Measurements from ENCODE around the gene TTR.

The TTR gene

DNA sequence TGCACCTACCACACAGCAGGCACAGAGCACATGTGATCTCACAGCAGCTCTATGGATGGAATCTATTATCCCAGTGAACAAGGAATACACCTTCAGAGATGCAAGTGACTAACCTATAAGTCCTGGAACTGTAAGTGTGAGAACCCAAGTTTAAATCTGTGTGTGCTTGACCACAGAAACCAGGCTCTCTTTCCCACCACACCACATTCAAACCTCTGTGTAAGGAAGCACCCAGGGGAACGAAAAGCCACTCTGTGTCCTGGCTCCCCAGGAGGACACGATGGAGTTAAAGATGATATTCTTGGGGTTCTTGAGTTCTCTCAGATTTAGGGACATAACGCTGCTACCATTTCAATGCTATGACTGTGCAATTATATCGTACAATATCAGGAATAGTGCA is 38.9 kb downstream of the TTR start:
- H3K9ac ChIP-seq: no peak overlapping the region
- no peaks in the 10 kb centered on the region for H3K27me3 ChIP-seq (ENCODE audit: insufficient read depth, low read depth)
- TF ChIP-seq, protein P1, sequence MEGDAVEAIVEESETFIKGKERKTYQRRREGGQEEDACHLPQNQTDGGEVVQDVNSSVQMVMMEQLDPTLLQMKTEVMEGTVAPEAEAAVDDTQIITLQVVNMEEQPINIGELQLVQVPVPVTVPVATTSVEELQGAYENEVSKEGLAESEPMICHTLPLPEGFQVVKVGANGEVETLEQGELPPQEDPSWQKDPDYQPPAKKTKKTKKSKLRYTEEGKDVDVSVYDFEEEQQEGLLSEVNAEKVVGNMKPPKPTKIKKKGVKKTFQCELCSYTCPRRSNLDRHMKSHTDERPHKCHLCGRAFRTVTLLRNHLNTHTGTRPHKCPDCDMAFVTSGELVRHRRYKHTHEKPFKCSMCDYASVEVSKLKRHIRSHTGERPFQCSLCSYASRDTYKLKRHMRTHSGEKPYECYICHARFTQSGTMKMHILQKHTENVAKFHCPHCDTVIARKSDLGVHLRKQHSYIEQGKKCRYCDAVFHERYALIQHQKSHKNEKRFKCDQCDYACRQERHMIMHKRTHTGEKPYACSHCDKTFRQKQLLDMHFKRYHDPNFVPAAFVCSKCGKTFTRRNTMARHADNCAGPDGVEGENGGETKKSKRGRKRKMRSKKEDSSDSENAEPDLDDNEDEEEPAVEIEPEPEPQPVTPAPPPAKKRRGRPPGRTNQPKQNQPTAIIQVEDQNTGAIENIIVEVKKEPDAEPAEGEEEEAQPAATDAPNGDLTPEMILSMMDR (conservative IDR thresholded peaks at IDR 0.05; ENCODE audit: low read depth, low read length): no peak
- no peak overlapping the region for H2AFZ ChIP-seq (ENCODE audit: low read depth)
- no peak overlapping the region for H3K4me2 ChIP-seq
- H3K4me1 ChIP-seq (ENCODE audit: low read depth, poor library complexity, severe bottlenecking): no peaks in the 10 kb centered on the region
- H3K4me3 ChIP-seq (IDR thresholded peaks at IDR 0.05; ENCODE audit: insufficient read depth, low read depth, low read length): no peak overlapping the region
- H3K27ac ChIP-seq: no peak overlapping the region
- H3K36me3 ChIP-seq (ENCODE audit: insufficient read depth): no peaks in the 10 kb centered on the region
- H3K79me2 ChIP-seq (ENCODE audit: insufficient read depth, low read depth): no peaks in the 10 kb centered on the region
- H4K20me1 ChIP-seq (ENCODE audit: insufficient read depth): no peaks in the 10 kb centered on the region

DNA sequence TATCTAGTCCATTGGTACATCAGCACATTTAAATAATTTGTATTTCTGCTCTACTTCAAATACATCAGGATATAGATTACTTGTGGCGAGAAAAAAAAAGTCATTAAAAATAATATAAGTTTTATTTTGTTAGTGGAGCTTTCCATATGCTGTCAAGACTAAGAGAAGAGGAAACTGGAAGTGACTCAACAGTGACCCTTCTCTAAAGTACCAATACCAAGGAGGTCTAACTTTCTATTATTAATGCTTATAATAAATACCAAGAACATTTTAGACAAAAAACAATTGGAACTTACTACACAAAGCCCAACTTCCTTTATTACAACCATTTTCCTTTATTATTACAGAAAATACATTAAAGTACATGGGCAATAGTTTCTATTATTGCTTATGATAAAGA is 39.8 kb downstream of the TTR start:
- TF ChIP-seq, protein P1 (conservative IDR thresholded peaks at IDR 0.05; ENCODE audit: low read depth, low read length): no peak

DNA sequence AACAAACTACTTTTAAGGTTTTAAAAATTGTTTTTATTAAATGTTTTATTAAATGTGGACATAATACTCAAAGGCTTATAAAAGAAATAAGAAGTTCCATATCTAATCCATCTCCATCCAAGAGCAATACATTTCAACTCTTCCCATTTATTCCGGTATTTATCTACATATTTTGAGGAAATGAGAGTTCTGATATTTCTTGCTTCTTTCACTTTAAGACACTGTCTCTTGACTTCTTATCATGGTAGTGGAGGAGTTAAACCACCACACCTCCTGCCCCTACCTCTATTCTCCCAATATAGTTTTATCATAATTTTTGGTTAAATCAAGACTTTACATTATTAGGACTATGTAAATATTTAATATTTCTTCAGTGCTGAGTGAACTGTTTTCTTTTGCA is 40.7 kb downstream of the TTR start:
- Histone ChIP-seq H3K27ac (no peak overlapping the region), H3K79me2 (ENCODE audit: insufficient read depth, low read depth) (no peaks in the 10 kb centered on the region), H3K4me2 (no peak overlapping the region), H3K4me1 (ENCODE audit: low read depth, poor library complexity, severe bottlenecking) (no peaks in the 10 kb centered on the region), H3K27me3 (ENCODE audit: insufficient read depth, low read depth) (no peaks in the 10 kb centered on the region), H3K9ac (no peak overlapping the region), H2AFZ (ENCODE audit: low read depth) (no peak overlapping the region), H4K20me1 (ENCODE audit: insufficient read depth) (no peaks in the 10 kb centered on the region), H3K4me3 (IDR thresholded peaks at IDR 0.05; ENCODE audit: insufficient read depth, low read depth, low read length) (no peak overlapping the region), H3K36me3 (ENCODE audit: insufficient read depth) (no peaks in the 10 kb centered on the region)
- TF ChIP-seq, protein P1 (conservative IDR thresholded peaks at IDR 0.05; ENCODE audit: low read depth, low read length): no peak

More for the DNA sequence above, 39.8 kb downstream of the TTR start:
- H3K4me3 ChIP-seq (IDR thresholded peaks at IDR 0.05; ENCODE audit: insufficient read depth, low read depth, low read length): no peak overlapping the region
- H3K9ac ChIP-seq: no peak overlapping the region
- H3K36me3 ChIP-seq (ENCODE audit: insufficient read depth): no peaks in the 10 kb centered on the region
- H3K4me1 ChIP-seq (ENCODE audit: low read depth, poor library complexity, severe bottlenecking): no peaks in the 10 kb centered on the region
- H3K27ac ChIP-seq: no peak overlapping the region
- no peaks in the 10 kb centered on the region for H4K20me1 ChIP-seq (ENCODE audit: insufficient read depth)
- H2AFZ ChIP-seq (ENCODE audit: low read depth): no peak overlapping the region
- no peak overlapping the region for H3K4me2 ChIP-seq
- H3K27me3 ChIP-seq (ENCODE audit: insufficient read depth, low read depth): no peaks in the 10 kb centered on the region
- no peaks in the 10 kb centered on the region for H3K79me2 ChIP-seq (ENCODE audit: insufficient read depth, low read depth)

DNA sequence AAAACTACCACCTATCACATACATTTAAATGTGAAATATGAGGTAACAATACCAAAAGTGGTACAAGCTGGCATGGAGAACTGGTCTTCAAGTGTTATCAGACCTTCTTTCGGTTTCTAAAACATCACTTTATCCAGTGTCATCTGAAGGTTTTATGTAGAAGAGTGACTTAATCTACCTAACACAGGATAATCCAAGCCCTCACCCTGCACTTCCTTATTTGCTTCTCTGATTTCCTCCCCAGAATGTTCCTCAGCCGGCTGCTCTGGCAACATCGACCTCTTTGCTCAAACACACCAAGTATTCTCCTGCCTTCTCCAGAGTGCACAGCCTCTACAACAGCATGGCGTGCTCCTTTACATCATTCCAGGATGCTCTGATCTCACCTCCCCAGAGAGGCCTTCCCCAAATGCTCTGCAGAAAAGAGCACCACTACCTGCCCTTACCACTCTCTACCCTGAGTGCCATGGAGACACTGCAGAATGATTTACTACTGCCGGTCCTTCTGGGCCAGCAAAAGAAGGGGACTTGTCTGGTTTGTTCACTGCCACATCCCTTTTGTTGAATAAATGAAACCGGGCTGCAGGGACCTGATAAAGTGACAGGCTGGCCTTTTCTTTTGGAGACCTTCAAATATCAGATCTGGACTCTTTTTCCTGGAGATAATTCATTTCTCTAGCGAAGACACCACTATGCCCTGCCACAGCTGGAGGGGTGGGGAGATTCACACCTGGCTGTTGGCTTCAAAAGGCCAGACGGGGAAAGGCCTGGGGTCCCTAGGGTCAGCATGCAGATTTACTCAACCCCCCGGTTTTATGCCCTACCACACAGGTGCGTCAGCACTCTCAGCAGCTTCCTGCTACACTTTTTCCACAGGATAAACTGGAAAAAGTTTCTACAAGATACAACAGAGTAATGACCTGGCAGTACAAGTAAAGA is 42.0 kb downstream of the TTR start:
- H3K9ac ChIP-seq: no peak overlapping the region
- TF ChIP-seq, protein P1 (conservative IDR thresholded peaks at IDR 0.05; ENCODE audit: low read depth, low read length): no peak
- H4K20me1 ChIP-seq (ENCODE audit: insufficient read depth): no peaks in the 10 kb centered on the region
- no peaks in the 10 kb centered on the region for H3K36me3 ChIP-seq (ENCODE audit: insufficient read depth)
- no peaks in the 10 kb centered on the region for H3K4me1 ChIP-seq (ENCODE audit: low read depth, poor library complexity, severe bottlenecking)
- no peaks in the 10 kb centered on the region for H3K27me3 ChIP-seq (ENCODE audit: insufficient read depth, low read depth)
- no peak overlapping the region for H3K27ac ChIP-seq
- no peaks in the 10 kb centered on the region for H3K79me2 ChIP-seq (ENCODE audit: insufficient read depth, low read depth)
- H2AFZ ChIP-seq (ENCODE audit: low read depth): no peak overlapping the region
- H3K4me2 ChIP-seq: no peak overlapping the region
- H3K4me3 ChIP-seq (IDR thresholded peaks at IDR 0.05; ENCODE audit: insufficient read depth, low read depth, low read length): no peak overlapping the region

Measured in KMS-11 (cell line).